ENCODE measurements around the gene GPR183. TPM values are rescaled to one million over a fixed set of nuclear protein-coding genes. Genes with fewer than 3 reads are reported as not detected.

Gene GPR183
- total RNA-seq, 2 donors from 2014 or later = 19.6 to 24.5 TPM

DNA sequence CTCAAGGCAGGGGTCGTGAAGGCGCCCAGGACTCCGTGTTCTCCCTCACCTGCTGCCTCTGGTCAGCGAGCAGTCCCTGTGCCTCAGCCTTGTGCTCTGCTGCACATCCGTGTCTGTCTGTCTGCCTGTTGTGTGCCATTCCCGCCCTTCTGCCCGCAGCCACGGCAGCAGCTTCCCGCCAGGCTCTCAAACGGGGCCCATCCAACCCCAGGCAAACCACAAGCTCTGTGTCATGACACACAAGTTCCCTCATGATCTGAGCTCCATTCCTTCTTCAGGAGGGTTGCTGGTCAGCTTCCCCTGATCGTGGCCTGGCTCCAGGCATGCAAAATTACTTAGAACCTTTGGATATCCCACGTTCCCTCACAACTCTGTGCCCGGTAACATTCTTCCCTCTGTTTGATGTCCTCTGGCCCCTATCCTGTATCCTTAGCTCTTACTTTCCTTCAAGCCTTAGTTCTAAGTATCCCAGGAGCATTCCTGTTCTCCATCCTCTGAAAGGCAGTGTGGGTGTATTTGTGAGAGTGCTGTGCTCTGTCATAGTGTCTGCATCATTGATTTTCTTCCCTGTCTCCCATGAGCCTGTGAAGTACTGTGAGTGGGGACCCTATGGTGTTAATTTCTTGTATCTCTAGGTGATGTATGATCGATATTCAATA lies 3.2 kb downstream of the GPR183 start:
- no peak for ATAC-seq (ENCODE audit: insufficient number of reproducible peaks, low FRiP score, low read depth)
- H3K4me1 ChIP-seq (ENCODE audit: control insufficient read depth in 1 of 2, low read depth in 2 of 2) = peaks cover 17 to 23% of the 10 kb centered on the region in 2 donors

GRCh38 chr13:99302637-99303505 lies 4.3 kb downstream of the GPR183 start:
- TF ChIP-seq, protein P1, sequence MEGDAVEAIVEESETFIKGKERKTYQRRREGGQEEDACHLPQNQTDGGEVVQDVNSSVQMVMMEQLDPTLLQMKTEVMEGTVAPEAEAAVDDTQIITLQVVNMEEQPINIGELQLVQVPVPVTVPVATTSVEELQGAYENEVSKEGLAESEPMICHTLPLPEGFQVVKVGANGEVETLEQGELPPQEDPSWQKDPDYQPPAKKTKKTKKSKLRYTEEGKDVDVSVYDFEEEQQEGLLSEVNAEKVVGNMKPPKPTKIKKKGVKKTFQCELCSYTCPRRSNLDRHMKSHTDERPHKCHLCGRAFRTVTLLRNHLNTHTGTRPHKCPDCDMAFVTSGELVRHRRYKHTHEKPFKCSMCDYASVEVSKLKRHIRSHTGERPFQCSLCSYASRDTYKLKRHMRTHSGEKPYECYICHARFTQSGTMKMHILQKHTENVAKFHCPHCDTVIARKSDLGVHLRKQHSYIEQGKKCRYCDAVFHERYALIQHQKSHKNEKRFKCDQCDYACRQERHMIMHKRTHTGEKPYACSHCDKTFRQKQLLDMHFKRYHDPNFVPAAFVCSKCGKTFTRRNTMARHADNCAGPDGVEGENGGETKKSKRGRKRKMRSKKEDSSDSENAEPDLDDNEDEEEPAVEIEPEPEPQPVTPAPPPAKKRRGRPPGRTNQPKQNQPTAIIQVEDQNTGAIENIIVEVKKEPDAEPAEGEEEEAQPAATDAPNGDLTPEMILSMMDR (IDR thresholded peaks at IDR 0.05) = no peak
- Histone ChIP-seq H3K27me3 (replicated peaks; ENCODE audit: insufficient read depth) (no peaks in the 10 kb centered on the region), H3K4me1 (ENCODE audit: control insufficient read depth in 1 of 2, low read depth in 2 of 2) (peaks cover 9 to 11% of the 10 kb centered on the region in 2 donors), H3K4me3 (no peak overlapping the region), H3K9me3 (no peaks in the 10 kb centered on the region), H3K36me3 (no peaks in the 10 kb centered on the region), H3K27ac (no peak overlapping the region)
- DNase-seq (ENCODE audit: low spot score) = no peak
- no peak for ATAC-seq (ENCODE audit: insufficient number of reproducible peaks, low FRiP score, low read depth)

More for the DNA sequence above, 3.2 kb downstream of the GPR183 start:
- TF ChIP-seq, protein P1 (IDR thresholded peaks at IDR 0.05) = no peak
- Histone ChIP-seq H3K36me3 (no peaks in the 10 kb centered on the region), H3K9me3 (no peaks in the 10 kb centered on the region), H3K27me3 (replicated peaks; ENCODE audit: insufficient read depth) (no peaks in the 10 kb centered on the region), H3K4me3 (peak overlapping the region; percentile 58), H3K27ac (no peak overlapping the region)
- DNase-seq (ENCODE audit: low spot score) = no peak

DNA sequence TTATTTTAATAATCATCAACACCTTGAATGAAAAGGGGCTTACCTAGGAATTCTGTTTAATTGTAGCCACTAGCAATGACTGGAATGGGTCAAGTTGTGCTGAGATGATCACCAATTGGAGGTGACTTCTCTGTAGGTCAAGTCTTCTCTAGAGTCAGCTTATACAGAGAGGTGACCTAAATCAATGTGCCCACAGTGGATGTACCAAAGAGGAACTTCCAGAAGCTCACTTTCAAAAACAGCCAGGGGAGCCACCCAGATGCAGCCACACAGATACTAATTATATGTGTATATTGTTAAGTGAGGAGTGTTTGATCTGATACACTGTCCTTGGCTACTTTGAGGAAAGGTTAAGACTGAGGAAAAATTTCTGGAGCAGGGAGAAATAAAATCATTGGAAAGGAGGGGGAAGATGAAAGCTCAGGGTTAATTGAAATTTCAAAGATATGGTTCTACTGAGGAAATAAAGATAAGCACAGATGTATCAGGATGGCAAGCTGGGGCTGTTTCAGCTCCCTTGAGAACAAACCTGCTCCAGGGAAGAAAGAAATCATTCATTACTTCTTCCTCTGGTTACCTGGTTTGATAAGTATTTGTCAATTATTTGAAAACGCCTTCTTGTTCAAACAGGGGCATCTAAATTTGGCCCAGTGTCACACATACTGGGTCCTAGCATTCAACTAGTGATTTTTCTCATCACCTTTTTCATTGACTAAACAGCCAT lies 5.1 kb downstream of the GPR183 start:
- DNase-seq (ENCODE audit: low spot score) = no peak
- peaks cover 3 to 6% of the 10 kb centered on the region in 2 donors for H3K4me1 ChIP-seq (ENCODE audit: control insufficient read depth in 1 of 2, low read depth in 2 of 2)
- no peak for ATAC-seq (ENCODE audit: insufficient number of reproducible peaks, low FRiP score, low read depth)
- no peaks in the 10 kb centered on the region for H3K36me3 ChIP-seq
- TF ChIP-seq, protein P1 (IDR thresholded peaks at IDR 0.05) = no peak
- H3K27ac ChIP-seq = no peak overlapping the region
- H3K27me3 ChIP-seq (replicated peaks; ENCODE audit: insufficient read depth) = no peaks in the 10 kb centered on the region
- H3K9me3 ChIP-seq = no peaks in the 10 kb centered on the region
- H3K4me3 ChIP-seq = no peak overlapping the region

DNA sequence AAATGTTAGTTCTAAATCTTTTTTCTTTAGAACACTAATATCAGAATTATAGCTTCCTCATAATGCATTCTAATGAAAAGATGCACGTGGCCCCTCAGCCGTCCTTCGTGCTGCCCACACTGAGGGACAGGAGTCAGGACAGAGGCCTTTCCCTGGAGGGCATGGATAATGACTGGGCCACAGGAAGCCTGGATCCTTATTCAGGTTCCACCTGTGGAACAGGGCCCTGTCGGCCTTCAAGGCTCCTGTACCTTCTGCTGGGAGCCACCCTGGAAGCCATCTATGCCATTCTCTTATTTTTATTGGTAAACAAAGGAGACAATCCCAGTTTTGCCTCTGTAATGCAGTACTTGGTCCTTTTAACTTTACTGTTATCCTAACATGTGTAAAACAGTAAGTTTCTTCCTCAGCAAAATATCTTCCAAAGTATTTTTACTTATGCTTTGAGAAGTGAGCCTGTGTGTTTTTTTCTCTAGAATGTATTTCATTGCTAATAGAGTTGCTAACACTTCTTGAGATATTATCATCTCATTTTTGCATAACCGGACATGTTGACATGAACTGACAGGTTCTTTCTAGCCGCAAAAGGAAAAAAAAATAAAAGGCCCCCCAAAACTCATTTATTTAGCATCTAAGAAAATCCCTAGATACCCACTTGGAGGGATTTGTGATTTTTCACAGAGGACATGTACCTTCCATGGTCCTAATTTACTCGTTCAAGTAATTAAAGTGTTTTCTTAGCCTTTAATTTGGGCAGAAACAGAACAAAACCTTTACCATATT lies 6.0 kb downstream of the GPR183 start:
- TF ChIP-seq, protein P1 (IDR thresholded peaks at IDR 0.05) = no peak
- ATAC-seq (ENCODE audit: insufficient number of reproducible peaks, low FRiP score, low read depth) (no peak), DNase-seq (ENCODE audit: low spot score) (no peak)
- Histone ChIP-seq H3K4me1 (ENCODE audit: control insufficient read depth in 1 of 2, low read depth in 2 of 2) (peaks cover 5% of the 10 kb centered on the region in 2 donors), H3K27ac (no peak overlapping the region), H3K4me3 (no peak overlapping the region), H3K36me3 (no peaks in the 10 kb centered on the region), H3K27me3 (replicated peaks; ENCODE audit: insufficient read depth) (no peaks in the 10 kb centered on the region), H3K9me3 (no peaks in the 10 kb centered on the region)

All from thoracic aorta (tissue), 2 donors.